ENCODE measurements around the gene AATK.

- TF ChIP-seq CTCF (conservative IDR thresholded peaks at IDR 0.05) (no peak), EZH2 (IDR thresholded peaks at IDR 0.05; ENCODE audit: low read depth) (no peak)
Measured at GRCh38 chr17:81102869-81103268, 63.2 kb downstream of the AATK start.
